GM13976 (cell line): ENCODE results near the gene OXGR1.
"Not testable (repeated sequence)": the region's sequence is repeated elsewhere in the genome, so short reads cannot be mapped to it uniquely, and the experiment has no call there.

ENCODE experiments used
- DNase-seq: peaks from one replicate; pipeline ENCODE4 v3.0.0; 2012; ENCODE audit warnings: low spot score
- in situ Hi-C: fragments of 300-500 bp; cut with MboI; formaldehyde crosslinking; loops from one replicate; pipeline ENCODE4 v1.12.0; 2022; ENCODE audit warnings: low sequenced_read_pairs, mixed read lengths, inconsistent platforms; ENCODE audit not compliant: unreplicated experiment
- TF ChIP-seq, protein P1 (sequence below): IDR thresholded peaks from 2 replicates; pipeline ENCODE4 v1.5.1; 2012; ENCODE audit warnings: borderline replicate concordance, mild to moderate bottlenecking; ENCODE audit not compliant: insufficient read depth; ENCODE audit errors: extremely low read depth, missing control alignments, control extremely low read depth

OXGR1 gene

DNA sequence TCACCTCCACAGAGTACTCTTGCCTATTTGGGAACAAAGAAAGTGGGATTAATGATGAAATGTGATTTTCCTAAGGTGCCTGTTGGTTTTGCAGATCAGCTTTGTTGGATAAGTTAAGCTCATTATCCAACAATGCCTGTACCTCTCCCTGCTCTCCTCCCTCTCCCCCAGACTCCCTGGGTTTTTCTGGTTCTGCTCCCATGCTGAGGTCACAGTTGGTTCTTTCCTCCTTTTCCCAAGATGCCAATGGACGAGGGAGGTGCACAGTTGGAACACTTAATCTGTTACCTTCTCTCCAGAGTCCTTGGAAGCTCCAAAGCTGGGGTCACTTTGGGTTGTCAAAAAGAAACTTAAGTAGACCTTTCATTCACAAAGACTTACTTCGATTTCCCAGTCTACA, 1.6 kb downstream of the OXGR1 start:
- DNase-seq: no peak
- in situ Hi-C loops: no loop called here
- TF ChIP-seq, protein P1, sequence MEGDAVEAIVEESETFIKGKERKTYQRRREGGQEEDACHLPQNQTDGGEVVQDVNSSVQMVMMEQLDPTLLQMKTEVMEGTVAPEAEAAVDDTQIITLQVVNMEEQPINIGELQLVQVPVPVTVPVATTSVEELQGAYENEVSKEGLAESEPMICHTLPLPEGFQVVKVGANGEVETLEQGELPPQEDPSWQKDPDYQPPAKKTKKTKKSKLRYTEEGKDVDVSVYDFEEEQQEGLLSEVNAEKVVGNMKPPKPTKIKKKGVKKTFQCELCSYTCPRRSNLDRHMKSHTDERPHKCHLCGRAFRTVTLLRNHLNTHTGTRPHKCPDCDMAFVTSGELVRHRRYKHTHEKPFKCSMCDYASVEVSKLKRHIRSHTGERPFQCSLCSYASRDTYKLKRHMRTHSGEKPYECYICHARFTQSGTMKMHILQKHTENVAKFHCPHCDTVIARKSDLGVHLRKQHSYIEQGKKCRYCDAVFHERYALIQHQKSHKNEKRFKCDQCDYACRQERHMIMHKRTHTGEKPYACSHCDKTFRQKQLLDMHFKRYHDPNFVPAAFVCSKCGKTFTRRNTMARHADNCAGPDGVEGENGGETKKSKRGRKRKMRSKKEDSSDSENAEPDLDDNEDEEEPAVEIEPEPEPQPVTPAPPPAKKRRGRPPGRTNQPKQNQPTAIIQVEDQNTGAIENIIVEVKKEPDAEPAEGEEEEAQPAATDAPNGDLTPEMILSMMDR: no peak

DNA sequence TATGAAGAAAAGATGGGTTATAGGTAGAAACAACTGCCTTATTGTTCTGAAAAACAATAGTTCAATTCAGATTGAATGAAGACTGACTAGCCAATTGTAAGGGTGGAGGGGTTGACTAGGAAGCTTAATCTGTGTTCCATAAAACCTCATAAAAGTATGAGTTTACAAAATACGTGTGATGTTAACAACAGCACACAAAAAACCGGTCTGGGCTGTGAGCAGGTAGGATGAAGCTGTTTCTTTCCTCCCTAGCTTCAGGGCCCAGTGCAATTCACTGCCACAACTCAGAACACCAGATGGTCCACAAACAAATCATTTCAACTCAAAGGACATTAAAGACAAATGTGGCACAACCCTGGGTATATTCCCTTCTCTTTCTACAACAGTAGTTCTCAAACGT, 3.2 kb downstream of the OXGR1 start:
- DNase-seq: no peak
- in situ Hi-C loops: no loop called here
- TF ChIP-seq, protein P1: no peak

DNA sequence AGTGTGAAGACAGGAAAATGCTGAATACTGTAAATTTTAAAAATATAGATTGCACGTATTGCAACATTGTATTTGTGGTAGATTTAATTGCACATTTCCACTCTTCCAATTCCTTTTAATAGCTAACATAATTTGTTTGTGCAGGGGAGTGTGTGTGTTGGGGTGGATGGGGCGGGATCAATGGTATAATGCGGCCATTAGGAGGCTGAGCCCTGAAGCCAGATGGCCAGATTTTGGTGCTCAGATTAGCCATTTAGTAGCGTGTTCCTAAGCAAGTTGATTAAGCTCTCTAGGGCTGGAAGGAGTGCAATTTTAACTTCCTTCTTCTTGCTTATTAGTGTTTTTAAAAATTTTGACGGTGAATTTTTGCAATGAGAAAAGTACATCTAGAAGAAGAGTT, 5.8 kb downstream of the OXGR1 start:
- in situ Hi-C loops: no loop called here
- TF ChIP-seq, protein P1: no peak
- DNase-seq: no peak

DNA sequence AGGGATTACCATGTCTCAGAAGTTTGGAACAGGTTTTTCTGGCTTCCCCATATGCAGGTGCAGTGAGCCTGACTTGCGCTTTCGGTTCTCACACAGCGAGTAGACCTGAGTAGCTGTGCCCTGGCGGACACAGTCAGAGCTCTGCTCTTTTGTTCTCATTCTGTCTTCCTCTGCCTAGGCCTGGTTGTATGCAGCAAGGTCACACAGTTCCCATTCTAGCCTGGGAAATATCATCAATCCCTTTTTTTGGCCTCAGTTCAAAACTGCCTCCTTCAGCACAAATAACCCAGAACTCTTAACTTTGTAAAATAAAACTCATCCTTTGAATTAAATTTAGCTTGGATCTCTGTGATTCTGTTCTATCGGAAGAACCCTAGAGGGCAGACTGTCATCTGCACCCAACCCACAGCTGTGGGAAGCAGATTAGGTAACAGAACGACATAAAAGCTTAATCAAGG, 10.2 kb downstream of the OXGR1 start:
- TF ChIP-seq, protein P1: no peak
- peak; percentile 49 for DNase-seq
- in situ Hi-C loops: no loop called here

DNA sequence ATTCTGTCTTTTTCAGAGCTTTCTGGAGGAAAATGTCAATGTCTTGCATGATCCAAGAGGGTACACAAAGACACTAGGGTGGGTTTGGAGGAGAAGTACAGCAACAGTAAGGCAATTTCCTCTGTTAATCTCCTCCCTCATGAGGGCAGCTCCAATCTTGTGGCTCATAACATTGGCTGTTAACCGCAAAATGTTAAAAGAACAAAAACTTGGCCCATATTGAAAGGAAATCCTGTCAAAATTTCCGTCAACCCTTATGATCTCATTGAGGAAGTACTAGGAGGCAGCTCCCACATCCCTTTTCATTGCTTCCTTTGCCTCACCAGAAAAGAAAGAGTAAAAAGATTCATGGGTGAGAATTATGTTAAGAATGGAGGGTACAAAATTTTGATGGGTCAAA, 11.6 kb downstream of the OXGR1 start:
- in situ Hi-C loops: no loop called here
- DNase-seq: no peak
- TF ChIP-seq, protein P1: no peak

DNA sequence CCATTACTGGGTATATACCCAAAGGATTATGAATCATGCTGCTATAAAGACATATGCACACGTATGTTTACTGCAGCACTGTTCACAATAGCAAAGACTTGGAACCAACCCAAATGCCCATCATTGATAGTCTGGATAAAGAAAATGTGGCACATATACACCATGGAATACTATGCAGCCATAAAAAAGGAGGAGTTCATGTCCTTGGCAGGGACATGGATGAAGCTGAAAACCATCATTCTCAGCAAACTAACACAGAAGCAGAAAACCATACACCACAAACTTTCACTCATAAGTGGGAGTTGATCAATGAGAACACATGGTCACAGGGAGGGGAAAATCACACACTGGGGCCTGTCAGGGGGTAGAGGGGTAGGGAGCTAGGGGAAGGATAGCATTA, 14.4 kb downstream of the OXGR1 start:
- in situ Hi-C loops: not testable (repeated sequence)

DNA sequence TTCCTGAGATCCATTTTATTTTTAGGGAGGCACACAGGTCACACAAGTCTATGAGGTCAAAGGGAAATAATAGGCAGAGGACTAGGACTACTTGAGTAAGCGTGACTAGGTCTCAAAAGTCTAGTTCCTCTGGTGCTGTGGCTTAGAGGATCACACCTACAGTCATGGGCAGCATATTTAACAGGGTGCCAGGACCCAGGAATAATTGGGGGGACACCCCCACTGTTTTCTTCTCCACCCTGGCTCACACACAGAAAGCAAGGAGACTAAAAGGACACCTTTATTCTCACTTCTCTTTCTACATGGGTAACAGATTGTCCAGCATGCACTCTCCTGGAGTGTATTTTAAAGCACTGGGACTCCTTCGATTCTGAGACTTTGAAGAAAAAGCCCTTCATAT, 26.2 kb downstream of the OXGR1 start:
- no peak for DNase-seq
- in situ Hi-C loops: no loop called here
- TF ChIP-seq, protein P1: no peak

More for the DNA sequence above, 14.4 kb downstream of the OXGR1 start:
- not testable (repeated sequence) for DNase-seq
